Measurements from ENCODE around the gene LSM3.

The LSM3 gene

DNA sequence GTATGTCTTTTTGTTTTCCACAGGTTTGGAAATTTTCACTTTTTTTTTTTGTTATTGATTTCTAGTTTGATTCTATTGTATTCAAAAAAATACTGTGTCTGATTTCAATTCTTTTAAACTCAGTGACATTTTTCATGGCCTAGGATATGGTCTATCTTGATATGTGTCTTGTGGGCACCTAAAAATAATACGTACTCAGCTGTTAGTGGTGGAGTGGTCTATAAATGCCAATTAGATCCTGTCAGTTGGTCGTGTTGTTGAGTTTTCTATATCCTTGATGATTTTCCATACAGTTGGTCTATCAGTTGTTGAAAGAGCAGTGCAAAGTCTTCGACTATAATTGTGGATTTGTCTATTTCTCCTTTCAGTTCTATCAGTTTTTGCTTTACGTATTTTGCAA, 61.7 kb downstream of the LSM3 start:
- DNase-seq (ENCODE audit: low read depth): no peak

- no peak for DNase-seq (ENCODE audit: low read depth)
These were observed 63.1 kb downstream of the LSM3 start for GRCh38 chr3:14241716-14242115.

- no peak for DNase-seq (ENCODE audit: low read depth)
These were observed 64.1 kb downstream of the LSM3 start for GRCh38 chr3:14242490-14243311.

DNA sequence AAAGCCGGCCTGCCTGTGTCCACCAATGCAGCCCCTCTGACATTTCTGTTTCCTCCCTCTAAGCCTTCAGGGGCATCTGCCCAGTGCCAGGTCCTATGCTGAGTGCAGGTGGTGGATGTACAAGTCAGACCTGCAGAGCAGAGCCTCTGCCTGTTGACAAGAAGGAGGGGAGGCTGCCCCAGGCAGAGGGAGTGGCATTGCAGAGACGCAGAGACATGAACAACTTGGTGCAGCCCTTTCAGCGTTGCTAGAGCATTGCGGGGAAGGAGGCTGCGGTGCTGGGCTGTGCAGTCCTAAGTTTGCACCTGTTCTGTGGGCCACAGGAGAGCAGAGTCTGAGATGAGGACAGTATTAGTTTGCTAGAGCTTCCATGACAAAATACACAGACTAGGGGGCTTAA, 65.2 kb downstream of the LSM3 start:
- DNase-seq (ENCODE audit: low read depth): no peak

GRCh38 chr3:14244521-14245247, 66.1 kb downstream of the LSM3 start:
- no peak for DNase-seq (ENCODE audit: low read depth)

GRCh38 chr3:14245248-14245639, 66.6 kb downstream of the LSM3 start:
- no peak for DNase-seq (ENCODE audit: low read depth)

- no peak for DNase-seq (ENCODE audit: low read depth)
These were observed 67.2 kb downstream of the LSM3 start for GRCh38 chr3:14245822-14246221.

GRCh38 chr3:14246414-14246813, 67.8 kb downstream of the LSM3 start:
- DNase-seq (ENCODE audit: low read depth): peak; percentile 48

DNA sequence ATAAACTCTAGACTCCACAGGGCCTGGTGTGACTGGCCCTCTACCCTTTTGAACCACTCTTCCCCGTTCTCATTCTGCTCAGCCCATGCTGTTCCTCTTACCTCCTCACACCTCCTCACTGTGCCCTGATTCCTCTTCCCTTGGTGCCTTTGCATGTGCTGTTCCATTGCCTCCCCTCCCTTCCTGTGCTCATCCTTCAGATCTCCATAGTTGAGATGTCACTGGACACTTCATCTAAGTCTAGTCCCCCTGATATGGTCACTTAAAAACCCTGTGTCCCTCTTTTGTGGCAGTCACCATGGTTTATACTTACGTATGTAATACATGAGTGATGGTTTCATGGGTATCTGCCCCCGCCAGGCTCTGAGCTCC, 69.8 kb downstream of the LSM3 start:
- no peak for DNase-seq (ENCODE audit: low read depth)

DNA sequence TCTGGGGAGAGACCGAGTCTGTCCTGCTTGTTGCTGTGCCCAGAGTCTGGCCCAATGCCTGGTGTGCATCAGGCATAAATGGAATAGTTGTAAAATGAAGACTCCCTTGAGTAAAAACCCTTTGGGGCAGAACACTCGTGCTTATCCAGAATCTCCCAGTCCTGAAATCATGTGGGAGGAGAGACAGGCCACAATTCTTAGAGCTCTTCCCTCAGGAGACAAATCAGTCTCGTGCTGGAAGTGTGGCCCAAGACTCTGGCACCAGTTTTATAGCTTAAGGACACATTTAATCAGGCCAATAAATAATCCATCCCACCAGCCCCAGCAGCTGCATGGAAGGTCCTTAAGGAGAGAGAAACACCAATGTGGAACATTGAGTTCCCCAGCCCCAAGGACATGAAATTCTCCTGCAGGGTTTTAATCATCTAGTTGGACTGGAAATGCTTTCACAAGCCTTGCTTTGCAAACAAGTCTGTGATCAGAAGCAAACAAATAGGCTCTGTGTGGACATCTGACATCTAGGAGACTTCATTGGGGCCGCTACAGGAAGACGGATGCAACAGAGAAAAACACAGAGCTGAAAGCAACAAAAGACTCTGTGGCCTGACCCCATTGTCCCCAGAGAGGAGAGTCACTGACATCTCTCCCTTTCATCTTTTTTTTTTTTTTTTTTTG, 70.4 kb downstream of the LSM3 start:
- peak; percentile 77 for DNase-seq (ENCODE audit: low read depth)

Data from EH (cell line).